OCI-M2 (cell line): Measurements from ENCODE around the gene AQP10.
"Not testable (repeated sequence)": the region's sequence is repeated elsewhere in the genome, so short reads cannot be mapped to it uniquely, and the experiment has no call there.

Experiments used
- DNase-seq: peaks from one replicate; lab custom pipeline; 2025; ENCODE audit not compliant: unreplicated experiment; lab: John Stamatoyannopoulos, UW

AQP10 gene

DNA sequence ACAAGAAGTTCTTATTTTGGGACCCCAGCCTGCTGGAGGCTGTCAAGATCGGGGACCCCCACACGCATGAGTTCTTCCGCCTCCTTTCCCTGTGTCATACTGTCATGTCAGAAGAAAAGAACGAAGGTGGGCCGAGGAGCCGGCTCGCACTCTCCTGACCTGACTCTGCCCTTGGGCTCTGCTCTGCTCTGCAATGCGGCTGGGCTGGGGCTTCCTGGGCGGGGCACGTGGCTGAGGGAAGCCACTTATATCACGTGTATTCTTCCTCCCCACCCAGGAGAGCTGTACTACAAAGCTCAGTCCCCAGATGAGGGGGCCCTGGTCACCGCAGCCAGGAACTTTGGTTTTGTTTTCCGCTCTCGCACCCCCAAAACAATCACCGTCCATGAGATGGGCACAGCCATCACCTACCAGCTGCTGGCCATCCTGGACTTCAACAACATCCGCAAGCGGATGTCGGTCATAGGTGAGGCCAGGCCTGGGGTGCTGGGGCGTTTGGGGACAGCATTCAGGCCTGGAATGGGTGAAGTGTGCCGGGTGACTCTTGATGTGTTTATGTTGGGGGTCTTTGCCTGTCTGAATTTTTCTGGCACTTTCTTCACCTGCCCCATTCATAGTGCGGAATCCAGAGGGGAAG, 22.1 kb downstream of the AQP10 start:
- no peak for DNase-seq

DNA sequence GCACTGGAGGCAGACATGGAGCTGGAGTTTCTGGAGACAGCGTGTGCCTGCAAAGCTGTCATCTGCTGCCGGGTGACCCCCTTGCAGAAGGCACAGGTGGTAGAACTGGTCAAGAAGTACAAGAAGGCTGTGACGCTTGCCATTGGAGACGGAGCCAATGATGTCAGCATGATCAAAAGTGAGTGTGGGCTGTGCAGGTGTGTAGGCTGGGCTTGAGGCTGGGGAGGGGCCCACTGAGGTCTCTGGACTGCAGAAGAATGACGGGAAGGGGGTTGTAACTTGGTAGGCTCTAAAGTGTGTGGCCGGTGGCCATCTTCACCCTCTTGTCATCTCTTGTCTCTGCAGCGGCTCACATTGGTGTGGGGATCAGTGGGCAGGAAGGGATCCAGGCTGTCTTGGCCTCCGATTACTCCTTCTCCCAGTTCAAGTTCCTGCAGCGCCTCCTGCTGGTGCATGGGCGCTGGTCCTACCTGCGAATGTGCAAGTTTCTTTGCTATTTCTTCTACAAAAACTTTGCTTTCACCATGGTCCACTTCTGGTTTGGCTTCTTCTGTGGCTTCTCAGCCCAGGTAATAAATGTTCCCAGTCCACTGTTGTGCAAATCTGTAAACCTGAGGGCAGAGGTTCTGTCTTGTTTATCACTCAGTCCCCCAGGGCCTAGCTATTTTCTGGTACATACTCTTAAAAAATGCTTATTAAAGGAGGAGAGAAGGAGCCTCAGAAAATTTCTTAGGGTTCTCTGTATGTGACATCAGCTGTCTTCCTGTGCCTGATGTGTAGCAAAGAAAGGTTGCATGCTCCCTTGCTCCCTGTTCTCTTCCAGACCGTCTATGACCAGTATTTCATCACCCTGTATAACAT, 24.3 kb downstream of the AQP10 start:
- no peak for DNase-seq

DNA sequence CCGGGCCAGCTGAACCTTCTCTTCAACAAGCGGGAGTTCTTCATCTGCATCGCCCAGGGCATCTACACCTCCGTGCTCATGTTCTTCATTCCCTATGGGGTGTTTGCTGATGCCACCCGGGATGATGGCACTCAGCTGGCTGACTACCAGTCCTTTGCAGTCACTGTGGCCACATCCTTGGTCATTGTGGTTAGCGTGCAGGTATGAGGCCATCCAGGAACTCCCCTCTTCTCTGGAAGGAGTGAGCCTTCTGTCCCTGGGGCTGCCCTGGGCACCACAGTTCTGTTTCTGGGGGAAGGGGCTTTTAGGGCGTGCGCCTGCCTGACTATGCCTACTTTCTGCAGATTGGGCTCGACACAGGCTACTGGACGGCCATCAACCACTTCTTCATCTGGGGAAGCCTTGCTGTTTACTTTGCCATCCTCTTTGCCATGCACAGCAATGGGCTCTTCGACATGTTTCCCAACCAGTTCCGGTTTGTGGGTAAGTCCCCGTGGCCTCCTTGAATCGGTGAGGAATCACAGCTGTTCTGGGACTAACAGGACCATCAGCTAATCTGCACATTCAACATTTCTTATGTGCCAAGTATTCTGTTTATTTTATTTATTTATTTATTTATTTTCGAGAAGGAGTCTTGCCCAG, 25.5 kb downstream of the AQP10 start:
- DNase-seq = no peak

DNA sequence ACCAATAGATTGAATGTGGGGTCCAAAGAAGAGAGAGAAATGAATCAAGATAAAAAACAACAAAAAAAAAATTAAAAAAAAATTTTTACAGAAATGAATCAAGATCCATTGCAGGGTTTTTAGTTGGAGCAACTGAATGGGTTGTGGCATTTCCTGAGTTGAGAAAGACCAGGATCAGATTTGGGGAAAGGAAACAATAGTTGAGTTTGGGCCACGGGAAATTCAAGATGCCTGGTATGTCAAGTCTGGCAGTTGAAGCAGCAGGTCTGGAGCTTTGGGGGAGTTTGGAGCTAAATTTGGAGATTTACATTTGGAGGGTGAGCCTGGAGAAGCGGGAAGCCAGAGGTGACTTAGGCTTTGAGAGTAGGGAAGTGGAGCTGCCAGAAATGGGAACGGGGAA, 27.1 kb downstream of the AQP10 start:
- no peak for DNase-seq

DNA sequence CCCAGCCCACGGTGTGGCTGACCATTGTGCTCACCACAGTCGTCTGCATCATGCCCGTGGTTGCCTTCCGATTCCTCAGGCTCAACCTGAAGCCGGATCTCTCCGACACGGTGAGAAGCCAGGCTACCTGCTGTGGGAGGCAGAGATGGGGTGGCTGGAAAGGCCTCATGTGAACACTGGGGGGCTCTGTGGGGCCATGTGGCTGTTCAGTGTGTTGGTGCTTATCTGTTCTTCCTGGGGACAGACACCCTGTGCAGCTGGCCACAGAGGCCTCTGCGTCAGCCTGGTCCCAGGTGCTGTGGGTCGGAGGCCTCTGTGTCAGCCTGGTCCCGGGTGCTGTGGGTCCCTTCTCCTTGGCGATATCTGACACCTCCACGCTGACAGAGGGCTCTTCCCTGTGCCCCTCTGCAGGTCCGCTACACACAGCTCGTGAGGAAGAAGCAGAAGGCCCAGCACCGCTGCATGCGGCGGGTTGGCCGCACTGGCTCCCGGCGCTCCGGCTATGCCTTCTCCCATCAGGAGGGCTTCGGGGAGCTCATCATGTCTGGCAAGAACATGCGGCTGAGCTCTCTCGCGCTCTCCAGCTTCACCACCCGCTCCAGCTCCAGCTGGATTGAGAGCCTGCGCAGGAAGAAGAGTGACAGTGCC, 27.7 kb downstream of the AQP10 start:
- no peak for DNase-seq

DNA sequence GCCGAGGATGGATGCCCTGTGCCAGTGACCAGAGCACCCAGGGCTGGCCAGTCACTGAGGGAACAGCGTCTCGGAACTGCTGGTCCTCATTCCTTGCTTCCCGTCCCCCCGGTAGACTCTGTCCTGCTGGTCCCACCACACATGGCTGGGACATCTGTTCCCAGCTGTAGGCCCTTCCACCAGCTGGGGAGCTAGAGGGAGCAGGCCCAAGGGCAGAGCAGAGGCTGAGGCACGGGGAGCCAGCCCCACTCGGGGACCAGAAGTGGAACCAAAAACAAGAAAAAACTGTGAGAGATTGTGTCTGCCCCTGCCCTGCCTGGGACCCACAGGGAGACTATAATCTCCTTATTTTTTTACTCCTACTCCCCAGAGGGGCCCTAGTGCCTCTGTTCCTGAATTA, 28.2 kb downstream of the AQP10 start:
- DNase-seq = no peak

DNA sequence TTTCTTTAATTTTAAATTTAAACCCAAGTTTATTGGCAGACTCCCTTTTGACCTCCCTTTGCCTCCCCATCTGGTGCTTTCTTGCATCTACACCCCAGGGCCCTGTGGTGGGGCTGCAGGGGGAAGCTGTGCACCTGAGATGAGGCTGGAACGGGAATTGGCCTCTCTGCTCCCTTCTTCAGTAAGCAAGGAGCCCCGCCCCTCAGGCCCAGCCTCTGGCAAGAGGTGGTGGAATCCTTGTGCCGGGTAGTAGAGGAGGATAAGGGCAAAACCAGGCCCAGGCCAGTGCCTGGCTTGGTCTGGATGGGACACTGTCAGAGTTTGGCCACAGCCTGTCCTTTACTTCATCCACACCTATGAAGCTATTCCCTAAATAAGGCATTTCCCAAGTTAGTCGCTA, 29.5 kb downstream of the AQP10 start:
- no peak for DNase-seq

DNA sequence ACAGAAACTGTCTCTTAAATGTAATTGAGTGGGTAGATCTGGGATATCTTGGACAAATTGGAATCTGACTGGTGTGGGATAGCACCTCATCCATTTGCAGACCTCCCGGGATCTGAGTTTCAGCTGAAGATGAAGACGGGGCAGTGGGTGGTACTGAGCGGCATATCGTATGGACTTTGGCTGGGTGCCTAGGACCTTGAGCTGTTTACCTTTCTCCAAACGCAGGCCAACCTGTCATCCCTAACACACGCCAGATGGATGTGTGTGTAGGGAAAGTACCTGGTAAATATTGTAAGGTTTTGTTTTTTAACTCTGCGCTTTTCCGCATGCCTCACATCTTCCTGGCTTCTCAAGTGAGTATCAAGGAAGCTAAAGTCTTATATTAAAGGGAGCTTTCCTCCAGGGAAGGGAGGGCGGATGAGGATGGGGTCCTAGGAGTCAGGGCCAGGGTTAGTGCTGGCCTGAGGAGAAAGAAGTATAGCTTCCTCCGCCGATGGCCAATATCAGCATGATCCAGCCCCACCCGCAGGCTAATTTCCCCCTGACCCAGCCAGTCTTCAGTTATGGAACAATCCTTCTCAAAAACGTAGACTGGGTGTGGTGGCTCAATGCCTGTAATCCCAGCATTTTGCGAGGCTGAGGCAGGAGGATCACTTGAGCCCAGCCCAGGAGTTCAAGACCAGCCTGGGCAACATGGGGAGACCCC, 30.6 kb downstream of the AQP10 start:
- no peak for DNase-seq

DNA sequence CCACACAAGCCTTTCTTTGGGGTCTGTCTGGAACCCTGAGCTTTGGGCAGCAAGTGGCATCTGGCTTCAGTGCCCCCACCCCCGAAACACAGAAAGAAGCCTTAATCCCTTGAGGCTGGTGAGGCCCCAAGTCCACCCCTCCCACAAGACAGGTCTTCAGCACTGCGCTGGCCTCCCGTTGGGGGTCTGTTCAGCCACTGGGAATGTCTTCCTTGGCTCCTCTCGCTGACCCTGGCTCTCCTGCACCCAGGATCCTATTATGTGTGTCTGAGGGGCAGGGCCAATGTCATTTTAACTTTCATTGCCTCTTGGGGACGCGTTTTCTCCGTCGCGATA, 31.3 kb downstream of the AQP10 start:
- DNase-seq = no peak

DNA sequence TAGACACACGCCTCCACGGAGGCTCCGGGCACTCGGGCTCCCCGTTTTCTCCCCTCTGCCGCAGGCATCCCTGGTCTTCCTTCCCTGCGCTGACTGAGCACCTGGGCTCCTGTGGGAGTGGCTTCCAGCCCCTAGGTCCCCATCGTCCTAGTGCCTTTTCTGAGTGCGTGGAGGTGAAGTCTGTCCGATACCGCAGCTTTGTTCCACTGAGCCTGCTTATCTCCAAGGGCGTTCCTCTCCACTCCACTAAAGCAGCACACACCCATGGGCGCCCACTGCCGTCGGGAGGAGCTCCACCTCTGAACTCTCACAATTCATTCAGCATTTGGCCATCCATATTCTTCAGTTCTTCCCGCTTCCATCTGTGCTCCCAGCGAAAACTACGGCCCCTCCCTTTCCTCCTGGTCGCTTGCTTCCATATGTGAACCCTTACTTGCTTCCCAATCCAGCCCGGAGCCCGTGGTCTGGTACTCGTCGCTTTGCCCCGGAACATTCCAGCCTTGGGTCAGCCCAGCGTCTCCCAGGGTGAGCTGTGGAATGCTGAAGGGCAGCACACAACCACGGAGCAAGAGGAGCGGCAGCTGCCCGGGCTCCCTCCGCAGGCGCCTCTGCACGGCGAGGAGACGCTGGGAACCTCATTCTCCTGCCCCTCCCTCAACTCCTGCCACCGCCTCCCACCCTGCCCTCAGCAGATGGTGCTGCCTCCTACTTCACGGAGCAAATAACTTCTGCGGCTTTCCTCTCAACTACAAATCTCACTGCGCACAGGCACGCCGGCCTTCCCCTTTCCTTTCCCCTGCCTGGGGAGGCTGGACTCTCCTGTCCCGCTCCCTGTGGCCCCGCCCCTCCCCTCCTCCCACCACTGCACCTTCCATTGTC, 31.9 kb downstream of the AQP10 start:
- DNase-seq = no peak

DNA sequence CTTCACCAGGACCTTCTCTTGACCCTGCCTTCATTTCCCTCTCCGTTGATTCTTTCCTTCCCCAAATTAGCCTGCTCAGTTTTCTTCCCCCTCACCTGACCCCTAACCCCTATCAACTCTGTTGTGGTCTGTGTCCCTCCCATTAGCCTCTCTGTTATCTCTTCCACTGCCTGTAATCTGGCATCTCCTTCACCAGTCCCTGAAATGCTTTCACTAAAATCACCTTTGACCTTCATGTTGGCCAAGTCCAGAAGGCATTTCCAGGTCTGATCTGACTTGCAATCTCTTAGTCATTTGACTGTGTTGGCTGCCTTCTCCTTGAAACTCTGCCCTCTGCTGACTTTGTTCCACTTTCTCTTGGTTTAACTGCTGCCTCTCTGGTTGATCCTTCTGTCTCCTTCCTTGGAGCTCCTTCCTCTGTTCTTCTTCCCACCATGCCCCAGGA, 32.6 kb downstream of the AQP10 start:
- no peak for DNase-seq

DNA sequence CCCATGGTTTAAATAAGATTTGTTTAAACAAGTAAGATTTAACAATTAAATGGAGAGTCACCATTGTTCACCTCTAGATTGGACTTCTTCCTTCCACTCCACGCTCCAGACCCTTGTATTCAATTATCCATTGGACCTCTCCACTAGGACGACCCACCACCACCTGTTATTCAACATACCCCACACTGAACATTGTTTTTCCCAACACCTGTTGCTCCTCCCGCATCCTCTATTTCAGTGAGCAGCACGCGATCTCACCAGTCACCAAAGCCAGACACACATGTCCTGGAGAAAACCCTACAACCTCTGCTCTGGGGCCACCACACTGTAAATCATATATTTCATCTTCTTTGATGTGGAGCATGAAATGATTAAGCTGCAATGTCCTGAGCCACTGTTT, 33.1 kb downstream of the AQP10 start:
- no peak for DNase-seq

DNA sequence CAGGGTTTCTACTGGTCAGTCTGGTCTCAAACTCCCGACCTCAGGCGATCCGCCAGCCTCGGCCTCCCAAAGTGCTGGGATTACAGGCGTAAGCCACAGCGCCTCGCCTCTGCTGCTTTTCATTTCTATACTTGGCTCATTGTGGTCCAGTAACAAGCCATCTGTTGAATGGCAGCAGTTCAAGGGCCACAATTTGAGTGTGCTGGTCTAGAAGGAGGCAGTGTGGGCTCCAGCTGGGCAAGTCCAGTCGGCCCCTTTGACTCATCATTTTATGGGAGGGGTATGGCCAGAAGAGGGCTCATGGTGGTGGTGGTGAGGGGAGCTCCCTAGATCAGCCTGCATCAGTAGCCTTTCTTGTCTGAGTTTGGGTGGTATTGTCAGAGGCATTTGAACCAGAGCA, 37.6 kb downstream of the AQP10 start:
- no peak for DNase-seq

DNA sequence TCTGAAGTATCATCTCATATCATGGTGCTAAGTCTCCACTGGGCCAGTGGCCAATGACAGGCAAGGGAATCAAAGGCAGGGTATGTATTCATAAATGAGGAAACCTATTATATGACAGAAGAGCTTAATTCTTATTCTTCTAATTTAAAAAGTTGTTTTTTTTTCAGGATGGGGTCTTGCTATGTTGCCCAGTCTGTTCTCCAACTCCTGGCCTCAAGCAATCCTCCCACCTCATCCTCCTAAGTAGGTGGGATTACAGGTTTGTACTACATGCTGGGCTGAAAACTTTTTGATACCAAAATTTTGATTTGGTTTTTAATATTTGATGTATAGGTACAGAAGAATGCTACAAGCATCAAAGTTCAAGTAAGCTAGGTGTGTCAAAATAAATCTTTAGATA, 39.4 kb downstream of the AQP10 start:
- no peak for DNase-seq

DNA sequence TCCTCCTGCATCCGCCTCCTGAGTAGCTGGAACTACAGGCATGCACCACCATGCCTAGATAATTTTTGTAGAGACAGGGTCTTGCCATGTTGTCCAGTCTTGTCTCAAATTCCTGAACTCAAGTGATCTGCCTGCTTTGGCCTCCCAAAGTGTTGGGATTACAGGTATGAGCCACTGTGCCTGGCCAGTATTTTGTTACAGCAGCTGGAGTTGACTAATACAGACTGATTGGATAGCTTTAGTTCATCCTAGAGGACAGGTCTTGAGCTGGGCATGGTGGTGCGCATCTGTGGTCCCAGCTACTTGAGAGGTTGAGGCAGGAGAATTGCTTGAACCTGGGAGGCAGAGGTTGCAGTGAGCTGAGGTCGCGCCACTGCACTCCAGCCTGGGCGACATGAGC, 40.0 kb downstream of the AQP10 start:
- DNase-seq = not testable (repeated sequence)

DNA sequence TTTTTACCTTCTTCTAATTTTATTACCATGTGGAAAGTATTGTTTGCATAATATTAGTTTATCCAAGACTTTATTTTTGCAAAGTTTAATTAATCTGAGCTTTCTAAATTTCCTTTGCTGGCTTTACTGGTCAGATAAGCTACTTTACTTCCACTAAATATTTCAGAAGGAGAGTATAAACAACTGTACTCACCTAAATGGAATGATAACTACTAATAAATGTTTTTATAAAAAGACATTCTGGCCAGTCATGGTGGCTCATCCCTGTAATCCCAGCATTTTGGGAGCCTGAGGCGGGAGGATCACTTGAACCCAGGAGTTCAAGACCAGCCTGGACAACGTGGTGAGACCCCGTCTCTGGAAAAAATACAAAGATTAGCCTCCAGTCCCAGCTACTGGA, 40.5 kb downstream of the AQP10 start:
- no peak for DNase-seq

DNA sequence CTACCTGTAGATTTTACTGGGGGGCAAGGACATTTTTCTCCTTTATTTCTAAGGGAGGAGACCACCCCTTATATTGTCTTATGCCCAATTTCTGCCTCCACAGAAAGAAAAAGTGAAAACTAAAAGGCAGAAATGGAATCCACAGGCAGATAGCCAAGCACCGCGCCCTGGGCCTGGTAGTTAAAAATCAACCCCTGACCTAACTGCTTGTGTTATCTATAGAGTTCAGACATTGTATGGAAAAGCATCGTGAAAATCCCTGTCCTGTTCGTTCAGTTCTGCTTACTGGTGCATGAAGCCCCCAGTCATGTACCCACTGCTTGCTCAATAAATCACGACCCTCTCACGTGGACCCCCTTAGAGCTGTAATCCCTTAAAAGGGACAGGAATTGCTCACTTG, 50.5 kb downstream of the AQP10 start:
- no peak for DNase-seq

DNA sequence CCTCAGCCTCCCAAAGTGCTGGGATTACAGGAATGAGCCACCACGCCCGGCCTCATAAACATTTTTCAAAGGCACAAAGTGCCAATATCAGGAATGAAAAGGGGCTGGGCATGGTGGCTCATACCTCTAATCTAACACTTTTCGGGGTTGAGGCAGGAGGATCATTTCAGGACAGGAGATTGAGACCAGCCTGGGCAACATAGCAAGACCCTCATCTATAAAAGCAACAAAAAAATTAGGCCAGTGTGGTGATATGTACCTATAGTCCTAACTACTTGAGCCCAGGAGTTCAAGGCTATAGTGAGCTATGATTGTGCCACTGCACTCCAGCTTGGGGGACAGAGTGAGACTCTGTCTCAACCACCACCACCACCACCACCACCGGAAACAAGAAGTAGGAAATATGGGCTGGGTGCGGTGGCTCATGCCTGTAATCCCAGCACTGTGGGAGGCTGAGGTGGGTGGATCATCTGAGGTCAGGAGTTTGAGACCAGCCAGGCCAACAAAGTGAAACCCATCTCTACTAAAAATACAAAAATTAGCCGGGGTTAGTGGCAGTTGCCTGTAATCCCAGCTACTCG, 53.0 kb downstream of the AQP10 start:
- DNase-seq = not testable (repeated sequence)
